ENCODE measurements around the gene MYO15A. TPM values are rescaled to one million over a fixed set of nuclear protein-coding genes. Genes with fewer than 3 reads are reported as not detected.

Gene MYO15A
- 0.08 and 0.16 TPM in 2 replicates for total RNA-seq (2014; rRNA removed; shearing (Covaris generic))
- 0.30 and 0.43 TPM in 2 replicates for polyA plus RNA-seq (2015; cell fraction: cytosol; rRNA removed)
- 1.8 and 3.6 TPM in 2 replicates for polyA plus RNA-seq (2015; cell fraction: nucleus; rRNA removed)

- in situ Hi-C loops (cut with HindIII; ENCODE audit: low pct_unique_long_range_greater_than_20kb, low sequenced_read_pairs): no loop called here
- no peak for DNase-seq (ENCODE audit: low read depth, low spot score)
These were observed at the start of gene MYO15A for GRCh38 chr17:18108401-18109312. MYO15A (plus strand) TSS chr17:18108756; CDS start chr17:18118801, 10,045 bp downstream.

- DNase-seq (ENCODE audit: low read depth, low spot score): no peak
- in situ Hi-C loops (cut with HindIII; ENCODE audit: low pct_unique_long_range_greater_than_20kb, low sequenced_read_pairs): no loop called here
These were observed 49.3 kb upstream of the MYO15A start for GRCh38 chr17:18059283-18059682.

- in situ Hi-C loops (cut with HindIII; ENCODE audit: low pct_unique_long_range_greater_than_20kb, low sequenced_read_pairs): no loop called here
These were observed 44.5 kb upstream of the MYO15A start for GRCh38 chr17:18064053-18064452.

GRCh38 chr17:18065546-18065945, 43.0 kb upstream of the MYO15A start:
- in situ Hi-C loops (cut with HindIII; ENCODE audit: low pct_unique_long_range_greater_than_20kb, low sequenced_read_pairs): no loop called here
- DNase-seq (ENCODE audit: low read depth, low spot score): no peak

More at GRCh38 chr17:18064053-18064452, 44.5 kb upstream of the MYO15A start:
- DNase-seq (ENCODE audit: low read depth, low spot score): no peak

- in situ Hi-C loops (cut with HindIII; ENCODE audit: low pct_unique_long_range_greater_than_20kb, low sequenced_read_pairs): no loop called here
- no peak for DNase-seq (ENCODE audit: low read depth, low spot score)
These were observed 41.7 kb upstream of the MYO15A start for GRCh38 chr17:18066866-18067265.

- in situ Hi-C loops (cut with HindIII; ENCODE audit: low pct_unique_long_range_greater_than_20kb, low sequenced_read_pairs): no loop called here
- DNase-seq (ENCODE audit: low read depth, low spot score): no peak
These were observed 39.5 kb upstream of the MYO15A start for GRCh38 chr17:18069101-18069500.

- in situ Hi-C loops (cut with HindIII; ENCODE audit: low pct_unique_long_range_greater_than_20kb, low sequenced_read_pairs): no loop called here
- DNase-seq (ENCODE audit: low read depth, low spot score): peak; percentile 64
These were observed 37.7 kb upstream of the MYO15A start for GRCh38 chr17:18070861-18071340.

GRCh38 chr17:18071751-18072150, 36.8 kb upstream of the MYO15A start:
- no peak for DNase-seq (ENCODE audit: low read depth, low spot score)
- in situ Hi-C loops (cut with HindIII; ENCODE audit: low pct_unique_long_range_greater_than_20kb, low sequenced_read_pairs): no loop called here

GRCh38 chr17:18074566-18075272, 33.8 kb upstream of the MYO15A start:
- in situ Hi-C loops (cut with HindIII; ENCODE audit: low pct_unique_long_range_greater_than_20kb, low sequenced_read_pairs): no loop called here
- DNase-seq (ENCODE audit: low read depth, low spot score): no peak

GRCh38 chr17:18076936-18077335, 31.6 kb upstream of the MYO15A start:
- no peak for DNase-seq (ENCODE audit: low read depth, low spot score)
- in situ Hi-C loops (cut with HindIII; ENCODE audit: low pct_unique_long_range_greater_than_20kb, low sequenced_read_pairs): no loop called here

- in situ Hi-C loops (cut with HindIII; ENCODE audit: low pct_unique_long_range_greater_than_20kb, low sequenced_read_pairs): no loop called here
- DNase-seq (ENCODE audit: low read depth, low spot score): no peak
These were observed 29.0 kb upstream of the MYO15A start for GRCh38 chr17:18079543-18079942.

- DNase-seq (ENCODE audit: low read depth, low spot score): no peak
- in situ Hi-C loops (cut with HindIII; ENCODE audit: low pct_unique_long_range_greater_than_20kb, low sequenced_read_pairs): no loop called here
These were observed 24.3 kb upstream of the MYO15A start for GRCh38 chr17:18084256-18084655.

GRCh38 chr17:18087610-18088491, 20.7 kb upstream of the MYO15A start, which contains the start of gene DRG2:
DRG2 (plus strand) TSS chr17:18087948; CDS start chr17:18088024, 76 bp downstream.
- in situ Hi-C loops (cut with HindIII; ENCODE audit: low pct_unique_long_range_greater_than_20kb, low sequenced_read_pairs): no loop called here

GRCh38 chr17:18089613-18090012, 18.9 kb upstream of the MYO15A start:
- DNase-seq (ENCODE audit: low read depth, low spot score): no peak
- in situ Hi-C loops (cut with HindIII; ENCODE audit: low pct_unique_long_range_greater_than_20kb, low sequenced_read_pairs): no loop called here

More at GRCh38 chr17:18087610-18088491, 20.7 kb upstream of the MYO15A start, which contains the start of gene DRG2:
- peak; percentile 90 for DNase-seq (ENCODE audit: low read depth, low spot score)

- in situ Hi-C loops (cut with HindIII; ENCODE audit: low pct_unique_long_range_greater_than_20kb, low sequenced_read_pairs): no loop called here
- peak; percentile 88 for DNase-seq (ENCODE audit: low read depth, low spot score)
These were observed 14.7 kb upstream of the MYO15A start for GRCh38 chr17:18093616-18094408.

- in situ Hi-C loops (cut with HindIII; ENCODE audit: low pct_unique_long_range_greater_than_20kb, low sequenced_read_pairs): no loop called here
These were observed 14.1 kb upstream of the MYO15A start for GRCh38 chr17:18094409-18094807.

More at GRCh38 chr17:18094409-18094807, 14.1 kb upstream of the MYO15A start:
- DNase-seq (ENCODE audit: low read depth, low spot score): no peak
